HepG2 (cell line): ENCODE results near the gene NR3C2. TPM values are rescaled to one million over a fixed set of nuclear protein-coding genes. Genes with fewer than 3 reads are reported as not detected.

Experiments used
- ATAC-seq: fragments of 200-7000 bp; cut with Tn5 transposase; 3 replicates; pipeline ENCODE4 v1.9.1; 2020; ENCODE audit warnings: mild to moderate bottlenecking, moderate library complexity
- BruUV-seq: library from RNA; stranded (reverse); fragments of 400-500 nt; replicated peaks from 2 replicates; lab custom pipeline; 2021; lab: Mats Ljungman, UMichigan
- CTCF ChIA-PET: fragments of 300-600 bp; formaldehyde crosslinking; extraction: SDS; loops from one replicate; lab custom pipeline; 2021; ENCODE audit warnings: low total read pairs, inconsistent platforms, low intra/inter-chr PET ratio; lab: Yijun Ruan, JAX
- POLR2A ChIA-PET: fragments of 350-600 bp; sonication (Branson Sonifier 250); formaldehyde crosslinking; loops from one replicate; lab custom pipeline; 2020; ENCODE audit warnings: antibody characterized with exemption, inconsistent platforms; lab: Yijun Ruan, JAX
- DNase-seq: peaks from one replicate; pipeline ENCODE4 v3.0.0-alpha.2; 2015; ENCODE audit warnings: low spot score
- FAIRE-seq: peaks from 3 replicates; lab custom pipeline; 2011; peaks lifted over from hg19 to GRCh38; lab: Jason Lieb, UNC
- H2AFZ ChIP-seq: one replicate; pipeline ENCODE4 v1.6.1; 2011; ENCODE audit warnings: low read length, inconsistent platforms
- H3K27ac ChIP-seq: fragments of 300-600 bp; 3 replicates; pipeline ENCODE4 v1.8.0; 2011; ENCODE audit warnings: mixed run types, mild to moderate bottlenecking, mixed read lengths, low read length, inconsistent platforms; ENCODE audit not compliant: insufficient read depth; ENCODE audit errors: extremely low read length
- H3K27me3 ChIP-seq, 2 experiments: fragments of 200-600 bp in 1 of 2; 2 replicates in 1 of 2; 3 replicates in 1 of 2; pipeline versions ENCODE4 v1.6.0 to v1.8.0; 2011; ENCODE audit warnings: low read length in 2 of 2, mild to moderate bottlenecking in 2 of 2, moderate library complexity in 2 of 2, inconsistent platforms in 1 of 2; ENCODE audit not compliant: insufficient read depth in 2 of 2, control insufficient read depth in 1 of 2
- H3K36me3 ChIP-seq, 2 experiments: fragments of 200-600 bp in 1 of 2; replicated peaks in 1 of 2; 2 replicates in 1 of 2; 3 replicates in 1 of 2; pipeline versions ENCODE4 v1.5.1 to v1.8.0; 2011; ENCODE audit warnings: low read length in 2 of 2, inconsistent platforms in 1 of 2; ENCODE audit not compliant: insufficient read depth in 2 of 2, control insufficient read depth in 1 of 2
- H3K4me1 ChIP-seq: 2 replicates; pipeline ENCODE4 v1.5.1; 2012; ENCODE audit warnings: low read length, inconsistent platforms; ENCODE audit not compliant: insufficient read depth
- H3K4me2 ChIP-seq: 2 replicates; pipeline ENCODE4 v1.6.0; 2011; ENCODE audit warnings: low read depth, low read length, inconsistent platforms
- H3K4me3 ChIP-seq, 3 experiments: fragments of 200-600 bp in 1 of 3; sonication (generic), shearing (Covaris generic) in 1 of 3; replicated peaks in 1 of 3; 2 replicates each; pipeline ENCODE4 v1.5.1; 2011 to 2016; ENCODE audit warnings: low read length in 3 of 3, inconsistent platforms in 2 of 3, low read depth in 2 of 3, mild to moderate bottlenecking in 2 of 3, control low read depth in 1 of 3, mixed read lengths in 1 of 3; ENCODE audit not compliant: insufficient read depth in 1 of 3
- H3K79me2 ChIP-seq: one replicate; pipeline ENCODE4 v1.6.1; 2011; ENCODE audit warnings: low read length, inconsistent platforms; ENCODE audit not compliant: insufficient read depth
- H3K9ac ChIP-seq: 2 replicates; pipeline ENCODE4 v1.6.0; 2011; ENCODE audit warnings: mild to moderate bottlenecking, low read depth, low read length, inconsistent platforms; ENCODE audit not compliant: insufficient read depth
- H3K9me3 ChIP-seq: 2 replicates; pipeline ENCODE4 v1.5.1; 2012; ENCODE audit warnings: mild to moderate bottlenecking, low read length
- H4K20me1 ChIP-seq: 2 replicates; pipeline ENCODE4 v1.6.0; 2011; ENCODE audit warnings: inconsistent platforms, mild to moderate bottlenecking, low read length, moderate library complexity; ENCODE audit not compliant: insufficient read depth
- ARNT2 ChIP-seq: sonication (generic); formaldehyde crosslinking; IDR thresholded peaks from 2 replicates; pipeline ENCODE4 v1.8.0; 2022; ENCODE audit warnings: mild to moderate bottlenecking, low read depth, missing genetic modification reagents, moderate library complexity
- CHCHD3 ChIP-seq: sonication (generic); formaldehyde crosslinking; IDR thresholded peaks from 2 replicates; pipeline ENCODE4 v1.8.0; 2022; ENCODE audit warnings: mild to moderate bottlenecking, missing genetic modification reagents, moderate library complexity
- CHD4 ChIP-seq: fragments of 200-600 bp; sonication (generic); IDR thresholded peaks from 2 replicates; pipeline ENCODE4 v1.7.0; 2017; ENCODE audit warnings: mild to moderate bottlenecking, low read length, borderline replicate concordance
- FOXA3 ChIP-seq: IDR thresholded peaks from 2 replicates; pipeline ENCODE4 v1.6.1; 2016; ENCODE audit warnings: missing genetic modification reagents, missing compliant biosample characterization
- GATAD2A ChIP-seq: IDR thresholded peaks from 2 replicates; pipeline ENCODE4 v1.6.1; 2016
- HNRNPUL1 ChIP-seq: fragments of 200-400 bp; formaldehyde crosslinking; IDR thresholded peaks from 2 replicates; pipeline ENCODE4 v1.6.1; 2017; ENCODE audit warnings: low read depth, mild to moderate bottlenecking, low read length, moderate library complexity
- HOXA7 ChIP-seq: sonication (generic); formaldehyde crosslinking; IDR thresholded peaks from 2 replicates; pipeline ENCODE4 v1.8.1; 2022; ENCODE audit warnings: mild to moderate bottlenecking, missing genetic modification reagents, moderate library complexity
- NCOA5 ChIP-seq: sonication (generic); formaldehyde crosslinking; IDR thresholded peaks from 2 replicates; pipeline ENCODE4 v1.4.0; 2020; ENCODE audit warnings: missing genetic modification reagents
- NKX3-1 ChIP-seq: sonication (generic); formaldehyde crosslinking; IDR thresholded peaks from 2 replicates; pipeline ENCODE4 v1.5.0; 2020; ENCODE audit warnings: missing genetic modification reagents
- NPAS2 ChIP-seq: sonication (generic); formaldehyde crosslinking; IDR thresholded peaks from 2 replicates; pipeline ENCODE4 v1.8.0; 2022; ENCODE audit warnings: mild to moderate bottlenecking, missing genetic modification reagents, borderline replicate concordance
- RFXAP ChIP-seq: sonication (generic); formaldehyde crosslinking; IDR thresholded peaks from 2 replicates; pipeline ENCODE4 v1.4.0; 2020; ENCODE audit warnings: missing genetic modification reagents, borderline replicate concordance
- SMAD3 ChIP-seq: sonication (generic); formaldehyde crosslinking; IDR thresholded peaks from 2 replicates; pipeline ENCODE4 v1.4.0; 2020; ENCODE audit warnings: missing genetic modification reagents
- THAP11 ChIP-seq: IDR thresholded peaks from 2 replicates; pipeline ENCODE4 v1.6.1; 2016; ENCODE audit warnings: missing biosample characterization, missing genetic modification reagents
- WIZ ChIP-seq: sonication (generic); formaldehyde crosslinking; IDR thresholded peaks from 2 replicates; pipeline ENCODE4 v1.5.1; 2020; ENCODE audit warnings: mild to moderate bottlenecking, missing genetic modification reagents
- ZNF432 ChIP-seq: sonication (generic); formaldehyde crosslinking; IDR thresholded peaks from 2 replicates; pipeline ENCODE4 v1.5.0; 2020; ENCODE audit warnings: missing genetic modification reagents, mild to moderate bottlenecking, borderline replicate concordance
- ZNF441 ChIP-seq: sonication (generic); formaldehyde crosslinking; IDR thresholded peaks from 2 replicates; pipeline ENCODE4 v1.7.0; 2021; ENCODE audit warnings: missing genetic modification reagents, borderline replicate concordance
- ZNF496 ChIP-seq: sonication (generic); formaldehyde crosslinking; IDR thresholded peaks from 2 replicates; pipeline ENCODE4 v1.8.1; 2023; ENCODE audit warnings: mild to moderate bottlenecking, moderate library complexity, missing genetic modification reagents; ENCODE audit not compliant: insufficient replicate concordance
- ZNF674 ChIP-seq: sonication (generic); formaldehyde crosslinking; IDR thresholded peaks from 2 replicates; pipeline ENCODE4 v1.5.0; 2020; ENCODE audit warnings: low read depth, mild to moderate bottlenecking, missing genetic modification reagents
- WGBS: methylation state at CpG from one replicate; pipeline ENCODE4 v1.1.6; 2017; ENCODE audit warnings: low lambda C conversion rate; 5-methylcytosine and 5-hydroxymethylcytosine counted together
- in situ Hi-C: cut with HindIII; loops from 2 replicates; pipeline ENCODE4 v1.10.0; 2017; ENCODE audit warnings: low pct_unique_long_range_greater_than_20kb; ENCODE audit not compliant: extremely low pct_ligation_motif_present
- intact Hi-C: fragments of 100-400 bp; cut with micrococcal nuclease; formaldehyde crosslinking; loops from one replicate; pipeline ENCODE4 v1.10.0; 2022; ENCODE audit not compliant: unreplicated experiment
- polyA plus RNA-seq, 8 experiments: library from polyadenylated mRNA; depleted of rRNA in 3 of 8; stranded (reverse) in 7 of 8; unstranded in 1 of 8; fragments of >200 nt; fragmentation: Illumina TruSeq in 4 of 8; extraction: Trizol in 4 of 8; gene quantifications; 2 replicates each; pipeline versions ENCODE4 v1.2.1 to v1.2.3, GENCODE V29; 2011 to 2016; ENCODE audit warnings: low read depth in 4 of 8, missing spikeins in 1 of 8, mixed read lengths in 1 of 8; ENCODE audit not compliant: insufficient read depth in 1 of 8
- total RNA-seq, 5 experiments: library from RNA; depleted of rRNA; stranded (reverse); fragments of >200 nt; fragmentation: Illumina TruSeq; extraction: Trizol; gene quantifications; 2 replicates each; pipeline ENCODE4 v1.2.3, GENCODE V29; 2016; ENCODE audit warnings: low read depth in 1 of 5
- TF ChIP-seq, protein P1 (sequence below): sonication (generic); formaldehyde crosslinking; IDR thresholded peaks from 2 replicates; pipeline ENCODE4 v1.8.0; 2022; ENCODE audit warnings: mild to moderate bottlenecking, missing genetic modification reagents; ENCODE audit not compliant: insufficient replicate concordance

The NR3C2 gene
- total and polyA plus RNA-seq, 2 of the 13 experiments (the other 11 are each of a cell fraction or from before 2014, with no cell fraction given), result 0.26 to 0.46 TPM

DNA sequence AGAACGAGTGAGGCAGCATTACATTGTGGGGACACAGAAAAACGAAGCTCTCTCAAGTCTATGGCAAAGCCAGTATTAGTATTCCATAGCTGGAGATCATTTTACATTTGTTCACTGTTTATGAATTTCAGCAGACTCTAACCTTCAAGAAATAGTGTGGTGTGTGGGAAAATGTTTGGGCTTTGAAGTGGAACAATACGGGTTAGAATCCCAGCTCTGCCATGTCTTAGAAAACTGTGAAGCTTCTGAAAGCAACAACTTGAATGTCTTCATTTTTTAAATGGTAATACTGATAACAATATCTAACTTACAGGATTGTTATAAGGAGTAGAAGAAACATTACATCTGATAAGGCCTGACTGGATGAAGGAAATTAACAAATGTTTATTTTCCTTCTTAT lies 217.7 kb downstream of the NR3C2 start:
- H3K9ac ChIP-seq, result no peak overlapping the region
- POLR2A ChIA-PET, result no interaction called here

More for the DNA sequence above, 217.7 kb downstream of the NR3C2 start:
- BruUV-seq, result no TSS peak
- Histone ChIP-seq H3K36me3 (no peaks in the 10 kb centered on the region), H3K4me1 (no peaks in the 10 kb centered on the region), H2AFZ (no peak overlapping the region), H3K27ac (no peak overlapping the region)
- ATAC-seq, result no peak
- no peak for DNase-seq
- TF ChIP-seq SMAD3 (no peak), NPAS2 (CRISPR knock-in tag) (no peak), ZNF496 (CRISPR knock-in tag) (no peak), WIZ (CRISPR knock-in tag) (no peak), ZNF674 (CRISPR knock-in tag) (no peak), CHCHD3 (CRISPR knock-in tag) (no peak), ZNF441 (CRISPR knock-in tag) (no peak), HNRNPUL1 (no peak), FOXA3 (no peak), THAP11 (CRISPR knock-in tag) (no peak), GATAD2A (CRISPR knock-in tag) (no peak), ZNF432 (no peak), NCOA5 (CRISPR knock-in tag) (no peak), NKX3-1 (CRISPR knock-in tag) (no peak), RFXAP (CRISPR knock-in tag) (no peak), ARNT2 (CRISPR knock-in tag) (no peak), CHD4 (no peak), HOXA7 (no peak)
- TF ChIP-seq, protein P1, sequence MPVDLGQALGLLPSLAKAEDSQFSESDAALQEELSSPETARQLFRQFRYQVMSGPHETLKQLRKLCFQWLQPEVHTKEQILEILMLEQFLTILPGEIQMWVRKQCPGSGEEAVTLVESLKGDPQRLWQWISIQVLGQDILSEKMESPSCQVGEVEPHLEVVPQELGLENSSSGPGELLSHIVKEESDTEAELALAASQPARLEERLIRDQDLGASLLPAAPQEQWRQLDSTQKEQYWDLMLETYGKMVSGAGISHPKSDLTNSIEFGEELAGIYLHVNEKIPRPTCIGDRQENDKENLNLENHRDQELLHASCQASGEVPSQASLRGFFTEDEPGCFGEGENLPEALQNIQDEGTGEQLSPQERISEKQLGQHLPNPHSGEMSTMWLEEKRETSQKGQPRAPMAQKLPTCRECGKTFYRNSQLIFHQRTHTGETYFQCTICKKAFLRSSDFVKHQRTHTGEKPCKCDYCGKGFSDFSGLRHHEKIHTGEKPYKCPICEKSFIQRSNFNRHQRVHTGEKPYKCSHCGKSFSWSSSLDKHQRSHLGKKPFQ (CRISPR knock-in tag), result no peak
- TF ChIP-seq, all 625 proteins: peak for 0
- H4K20me1 ChIP-seq, result no peaks in the 10 kb centered on the region
- 2% methylated on average over 3 of the region's 3 CpGs for WGBS
- intact Hi-C loops (no loop called here), in situ Hi-C loops (no loop called here)
- CTCF ChIA-PET, result no interaction called here
- FAIRE-seq, result no peak
- no peak overlapping the region for H3K4me2 ChIP-seq
- H3K79me2 ChIP-seq, result no peaks in the 10 kb centered on the region
- H3K27me3 ChIP-seq, result no peaks in the 10 kb centered on the region
- H3K9me3 ChIP-seq, result no peaks in the 10 kb centered on the region
- H3K4me3 ChIP-seq, result no peak overlapping the region
